Measurements from ENCODE around the gene TLE5.

Gene TLE5

DNA sequence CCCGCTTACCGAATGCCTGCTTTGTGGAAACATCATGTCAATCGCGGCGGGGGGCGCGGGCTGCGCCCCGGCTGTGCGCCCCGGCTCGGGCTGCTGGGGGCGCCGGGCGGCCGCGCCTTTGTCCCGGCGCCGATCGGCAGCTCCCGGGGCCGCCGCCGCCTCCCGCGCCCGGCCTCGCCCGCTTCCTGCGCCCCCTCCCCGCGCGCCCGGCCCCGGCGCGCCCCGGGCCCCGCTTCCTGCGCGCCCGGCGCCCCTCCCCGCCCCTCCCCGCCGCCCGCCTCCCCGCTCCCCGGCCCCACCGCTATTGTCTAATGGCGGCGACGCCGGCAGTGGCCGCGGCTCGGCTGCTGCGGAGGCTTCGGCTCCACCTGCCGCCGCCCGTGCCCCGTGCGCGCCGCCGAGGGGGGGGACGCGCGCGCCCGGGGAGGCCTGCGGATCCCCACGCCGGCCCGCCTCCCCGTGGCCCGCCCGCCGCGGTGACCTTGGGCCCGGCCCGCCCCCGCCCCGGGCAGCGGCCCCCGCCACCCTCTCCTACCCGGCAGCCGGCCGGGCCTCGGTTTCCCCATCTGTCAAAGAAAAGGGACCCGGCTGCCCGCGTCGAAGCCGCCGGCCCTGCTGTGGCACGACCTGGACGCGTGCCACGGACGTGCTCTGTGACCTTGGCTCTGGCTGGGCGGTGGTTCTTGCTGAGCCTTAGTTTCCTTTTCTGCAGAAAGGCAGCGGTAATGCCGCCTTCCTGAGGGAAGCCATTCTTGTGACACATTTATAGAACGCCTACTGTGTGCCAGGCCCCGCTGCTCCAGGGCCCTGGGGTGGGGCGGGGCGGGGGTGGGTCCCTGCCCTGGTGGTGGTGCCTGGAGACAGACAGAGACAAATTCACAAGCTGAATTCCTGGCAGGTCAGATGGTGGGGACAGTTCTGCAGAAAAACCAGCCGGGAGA is at the start of gene TLE5:
TSS of gene TLE5 (minus strand) at position 331 of the 941 bp plus-strand sequence. CDS start at position 36, 295 bp downstream.
- H3K27me3 ChIP-seq: peaks cover 48% of the 10 kb centered on the region
- H3K9me3 ChIP-seq: no peaks in the 10 kb centered on the region
- peaks cover 4 to 18% of the 10 kb centered on the region in 2 experiments for H3K4me1 ChIP-seq (ENCODE audit: control insufficient read depth in 1 of 2, insufficient read depth in 1 of 2, low read depth in 1 of 2, low read length in 1 of 2)
- H3K4me3 ChIP-seq (ENCODE audit: low read depth in 1 of 2, low read length in 1 of 2): peak within 1 kb of the TSS; percentile 40 to 53
- H3K27ac ChIP-seq: peak within 1 kb of the TSS; percentile 39
- TF ChIP-seq, protein P1, sequence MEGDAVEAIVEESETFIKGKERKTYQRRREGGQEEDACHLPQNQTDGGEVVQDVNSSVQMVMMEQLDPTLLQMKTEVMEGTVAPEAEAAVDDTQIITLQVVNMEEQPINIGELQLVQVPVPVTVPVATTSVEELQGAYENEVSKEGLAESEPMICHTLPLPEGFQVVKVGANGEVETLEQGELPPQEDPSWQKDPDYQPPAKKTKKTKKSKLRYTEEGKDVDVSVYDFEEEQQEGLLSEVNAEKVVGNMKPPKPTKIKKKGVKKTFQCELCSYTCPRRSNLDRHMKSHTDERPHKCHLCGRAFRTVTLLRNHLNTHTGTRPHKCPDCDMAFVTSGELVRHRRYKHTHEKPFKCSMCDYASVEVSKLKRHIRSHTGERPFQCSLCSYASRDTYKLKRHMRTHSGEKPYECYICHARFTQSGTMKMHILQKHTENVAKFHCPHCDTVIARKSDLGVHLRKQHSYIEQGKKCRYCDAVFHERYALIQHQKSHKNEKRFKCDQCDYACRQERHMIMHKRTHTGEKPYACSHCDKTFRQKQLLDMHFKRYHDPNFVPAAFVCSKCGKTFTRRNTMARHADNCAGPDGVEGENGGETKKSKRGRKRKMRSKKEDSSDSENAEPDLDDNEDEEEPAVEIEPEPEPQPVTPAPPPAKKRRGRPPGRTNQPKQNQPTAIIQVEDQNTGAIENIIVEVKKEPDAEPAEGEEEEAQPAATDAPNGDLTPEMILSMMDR (IDR thresholded peaks at IDR 0.05): no peak
- H3K36me3 ChIP-seq: peaks cover 14% of the 10 kb centered on the region

DNA sequence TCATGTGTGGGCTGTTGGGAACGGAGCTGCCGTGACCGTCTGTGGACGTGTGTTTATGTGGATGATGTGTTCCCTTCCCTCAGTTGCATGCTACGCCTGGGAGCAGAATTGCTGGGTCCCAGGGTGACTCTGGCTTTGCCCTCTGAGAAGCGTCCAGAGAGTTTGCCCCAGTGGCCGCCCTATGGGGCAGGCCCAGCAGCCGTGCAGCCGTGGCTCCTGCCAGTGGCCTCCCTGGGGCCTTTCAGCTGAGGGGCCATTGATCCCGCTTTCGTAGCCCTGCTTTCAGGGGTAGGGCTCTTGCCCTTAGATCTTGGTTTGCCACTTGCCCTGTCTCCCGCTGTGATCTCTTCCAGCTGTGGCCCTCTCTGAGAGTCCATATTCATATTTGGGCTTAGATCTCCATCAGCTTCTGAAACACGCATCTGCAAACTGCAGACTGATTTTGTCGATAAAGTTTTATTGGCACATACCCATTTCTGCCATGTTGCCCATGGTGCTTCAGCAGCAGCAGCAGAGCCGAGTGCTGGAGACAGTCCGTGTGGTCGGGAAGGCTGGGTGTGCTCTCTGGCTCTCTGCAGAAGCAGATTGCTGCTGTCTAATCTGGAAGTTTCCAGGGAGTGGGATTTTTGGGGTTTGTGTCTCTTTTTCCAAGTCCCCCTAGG is 49.4 kb upstream of the TLE5 start:
- Histone ChIP-seq H3K27ac (no peak overlapping the region), H3K4me1 (ENCODE audit: control insufficient read depth in 1 of 2, insufficient read depth in 1 of 2, low read depth in 1 of 2, low read length in 1 of 2) (no peaks in the 10 kb centered on the region), H3K9me3 (no peaks in the 10 kb centered on the region), H3K27me3 (no peaks in the 10 kb centered on the region), H3K4me3 (ENCODE audit: low read depth in 1 of 2, low read length in 1 of 2) (no peak overlapping the region), H3K36me3 (no peaks in the 10 kb centered on the region)
- TF ChIP-seq, protein P1 (IDR thresholded peaks at IDR 0.05): no peak

- Histone ChIP-seq H3K27me3 (no peaks in the 10 kb centered on the region), H3K36me3 (no peaks in the 10 kb centered on the region), H3K9me3 (no peaks in the 10 kb centered on the region), H3K27ac (no peak overlapping the region), H3K4me3 (ENCODE audit: low read depth in 1 of 2, low read length in 1 of 2) (no peak overlapping the region), H3K4me1 (ENCODE audit: control insufficient read depth in 1 of 2, insufficient read depth in 1 of 2, low read depth in 1 of 2, low read length in 1 of 2) (no peaks in the 10 kb centered on the region)
- TF ChIP-seq, protein P1 (IDR thresholded peaks at IDR 0.05): no peak
These were observed 48.0 kb upstream of the TLE5 start for GRCh38 chr19:3110126-3110825.

DNA sequence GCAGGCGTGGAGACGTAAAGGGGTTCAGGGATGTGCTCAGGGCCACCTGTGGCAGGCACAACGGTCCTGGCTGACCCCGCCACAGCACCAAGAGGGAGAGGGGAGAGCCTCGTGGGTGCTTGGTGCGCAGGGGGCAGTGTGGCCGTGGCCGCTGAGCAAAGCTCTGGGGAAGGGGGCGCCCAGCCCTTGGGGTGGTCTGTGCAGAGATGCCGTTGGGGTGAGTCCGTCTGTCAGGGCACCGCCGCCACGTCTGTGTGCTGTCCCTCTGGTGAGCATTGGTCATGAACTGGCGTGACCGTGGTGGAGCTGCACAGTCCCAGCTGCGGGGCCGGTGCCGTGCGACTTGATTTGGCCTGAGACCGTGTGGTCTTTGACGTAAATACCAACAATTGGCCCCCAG is 47.2 kb upstream of the TLE5 start:
- Histone ChIP-seq H3K4me3 (ENCODE audit: low read depth in 1 of 2, low read length in 1 of 2) (no peak overlapping the region), H3K27ac (no peak overlapping the region), H3K4me1 (ENCODE audit: control insufficient read depth in 1 of 2, insufficient read depth in 1 of 2, low read depth in 1 of 2, low read length in 1 of 2) (no peaks in the 10 kb centered on the region), H3K36me3 (no peaks in the 10 kb centered on the region), H3K9me3 (no peaks in the 10 kb centered on the region), H3K27me3 (no peaks in the 10 kb centered on the region)
- TF ChIP-seq, protein P1 (IDR thresholded peaks at IDR 0.05): no peak

DNA sequence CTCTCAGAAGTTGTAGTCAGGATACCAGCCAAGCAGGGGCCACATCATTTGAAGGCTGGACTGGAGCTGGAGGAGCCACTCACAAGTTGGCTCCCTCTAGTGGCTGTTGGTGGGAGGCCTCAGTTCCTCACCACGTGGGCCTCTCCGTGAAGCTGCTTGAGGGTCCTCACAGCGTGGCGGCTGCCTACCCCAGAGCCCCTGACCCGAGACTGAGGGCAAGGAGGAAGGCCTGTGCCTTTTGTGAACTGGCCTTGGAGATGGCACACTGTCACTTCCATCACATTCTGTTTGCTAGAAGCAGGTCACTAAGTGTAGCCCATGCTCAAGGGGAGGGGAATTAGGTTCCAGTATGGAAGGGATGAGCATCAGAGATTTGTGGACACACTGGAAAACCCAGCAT is 46.5 kb upstream of the TLE5 start:
- Histone ChIP-seq H3K27ac (no peak overlapping the region), H3K9me3 (no peaks in the 10 kb centered on the region), H3K4me1 (ENCODE audit: control insufficient read depth in 1 of 2, insufficient read depth in 1 of 2, low read depth in 1 of 2, low read length in 1 of 2) (peaks cover 0 to 5% of the 10 kb centered on the region in 2 experiments), H3K36me3 (no peaks in the 10 kb centered on the region), H3K4me3 (ENCODE audit: low read depth in 1 of 2, low read length in 1 of 2) (no peak overlapping the region), H3K27me3 (no peaks in the 10 kb centered on the region)
- TF ChIP-seq, protein P1 (IDR thresholded peaks at IDR 0.05): peak; percentile 72
